ENCODE results near the gene SEPTIN2. TPM values are rescaled to one million over a fixed set of nuclear protein-coding genes. Genes with fewer than 3 reads are reported as not detected.

Gene SEPTIN2
- total RNA-seq, 4 donors from 2014 or later = 295 to 372 (median 307) TPM

GRCh38 chr2:241298673-241299072, 17.1 kb upstream of the SEPTIN2 start:
- DNase-seq (ENCODE audit: low spot score) = no peak

GRCh38 chr2:241300000-241300399, 15.7 kb upstream of the SEPTIN2 start:
- no peak for DNase-seq (ENCODE audit: low spot score)
- no peak for ATAC-seq (ENCODE audit: low FRiP score)
- TF ChIP-seq CTCF (IDR thresholded peaks at IDR 0.05) = no peak

More at GRCh38 chr2:241298673-241299072, 17.1 kb upstream of the SEPTIN2 start:
- no peak for ATAC-seq (ENCODE audit: low FRiP score)
- no peak for TF ChIP-seq CTCF (IDR thresholded peaks at IDR 0.05)

- DNase-seq (ENCODE audit: low spot score) (no peak), ATAC-seq (ENCODE audit: low FRiP score) (no peak)
- no peak for TF ChIP-seq CTCF (IDR thresholded peaks at IDR 0.05)
Observed at GRCh38 chr2:241302083-241302482, 13.6 kb upstream of the SEPTIN2 start.

- ATAC-seq (ENCODE audit: low FRiP score) = no peak
- TF ChIP-seq CTCF (IDR thresholded peaks at IDR 0.05) = no peak
- DNase-seq (ENCODE audit: low spot score) = no peak
Observed at GRCh38 chr2:241302759-241303651, 12.7 kb upstream of the SEPTIN2 start.

GRCh38 chr2:241304039-241304670, 11.6 kb upstream of the SEPTIN2 start:
- ATAC-seq (ENCODE audit: low FRiP score) (no peak), DNase-seq (ENCODE audit: low spot score) (no peak)
- no peak for TF ChIP-seq CTCF (IDR thresholded peaks at IDR 0.05)

- DNase-seq (ENCODE audit: low spot score) = no peak
- no peak for ATAC-seq (ENCODE audit: low FRiP score)
- no peak for TF ChIP-seq CTCF (IDR thresholded peaks at IDR 0.05)
Observed at GRCh38 chr2:241307055-241307454, 8.7 kb upstream of the SEPTIN2 start.

Measured in omental fat pad (tissue), 4 donors.